ENCODE results near the gene ERP44.
"Not testable (repeated sequence)": the region's sequence is repeated elsewhere in the genome, so short reads cannot be mapped to it uniquely, and the experiment has no call there.

ERP44 gene

GRCh38 chr9:100098887-100099721 is at the start of gene ERP44, which contains the start of gene INVS:
Gene ERP44 (minus strand): TSS chr9:100099000. CDS start chr9:100098840, 160 bp downstream.
Gene INVS (plus strand): TSS chr9:100099243. CDS start chr9:100104522, 5,279 bp downstream.
- peak; percentile 99 for DNase-seq

GRCh38 chr9:100145976-100146375 is 47.2 kb upstream of the ERP44 start:
- DNase-seq = not testable (repeated sequence)

GRCh38 chr9:100145167-100145934 is 46.6 kb upstream of the ERP44 start:
- DNase-seq = not testable (repeated sequence)

GRCh38 chr9:100141862-100142261 is 43.1 kb upstream of the ERP44 start:
- not testable (repeated sequence) for DNase-seq

- DNase-seq = not testable (repeated sequence)
These were observed 41.5 kb upstream of the ERP44 start for GRCh38 chr9:100140303-100140702.

GRCh38 chr9:100136799-100137198 is 38.0 kb upstream of the ERP44 start:
- DNase-seq = not testable (repeated sequence)

- no peak for DNase-seq
These were observed 35.9 kb upstream of the ERP44 start for GRCh38 chr9:100134731-100135130.

GRCh38 chr9:100131875-100132430 is 33.2 kb upstream of the ERP44 start:
- no peak for DNase-seq

GRCh38 chr9:100131216-100131615 is 32.4 kb upstream of the ERP44 start:
- DNase-seq = no peak

- DNase-seq = no peak
These were observed 31.0 kb upstream of the ERP44 start for GRCh38 chr9:100129772-100130171.

- DNase-seq = no peak
These were observed 27.6 kb upstream of the ERP44 start for GRCh38 chr9:100126423-100126822.

GRCh38 chr9:100125910-100126309 is 27.1 kb upstream of the ERP44 start:
- no peak for DNase-seq

- DNase-seq = no peak
These were observed 26.4 kb upstream of the ERP44 start for GRCh38 chr9:100125236-100125635.

GRCh38 chr9:100120286-100120685 is 21.5 kb upstream of the ERP44 start:
- no peak for DNase-seq

- no peak for DNase-seq
These were observed 18.5 kb upstream of the ERP44 start for GRCh38 chr9:100117316-100117715.

GRCh38 chr9:100112677-100113336 is 14.0 kb upstream of the ERP44 start:
- DNase-seq = no peak

- DNase-seq = peak; percentile 7 to 37 (median 16)
These were observed 12.4 kb upstream of the ERP44 start for GRCh38 chr9:100111235-100111634.

GRCh38 chr9:100108559-100108958 is 9.8 kb upstream of the ERP44 start:
- DNase-seq = no peak

GRCh38 chr9:100106616-100107015 is 7.8 kb upstream of the ERP44 start:
- DNase-seq = no peak

GRCh38 chr9:100105861-100106260 is 7.1 kb upstream of the ERP44 start:
- no peak for DNase-seq

GRCh38 chr9:100104314-100104713 is 5.5 kb upstream of the ERP44 start:
- DNase-seq = no peak

GRCh38 chr9:100101608-100102007 is 2.8 kb upstream of the ERP44 start:
- no peak for DNase-seq

GRCh38 chr9:100100146-100100667 is 1.4 kb upstream of the ERP44 start:
- no peak for DNase-seq
